H1 (cell line): Measurements from ENCODE around the gene WFDC1. TPM values are rescaled to one million over a fixed set of nuclear protein-coding genes. Genes with fewer than 3 reads are reported as not detected.

Source experiments
- BRCA1 ChIP-seq: IDR thresholded peaks from 2 replicates; pipeline ENCODE4 v1.6.1; 2012; ENCODE audit warnings: low read depth, low read length, improper control_type of control experiment
- CBX5 ChIP-seq: fragments of 300-800, 300-1000 bp; sonication (generic); IDR thresholded peaks from 2 replicates; pipeline ENCODE4 v1.7.1; 2016; ENCODE audit warnings: antibody characterized with exemption, low read length, low read depth
- FOSL1 ChIP-seq: IDR thresholded peaks from 2 replicates; pipeline ENCODE4 v1.6.1; 2011; ENCODE audit warnings: mild to moderate bottlenecking, low read depth, low read length, moderate library complexity; ENCODE audit not compliant: insufficient read depth
- GABPA ChIP-seq: IDR thresholded peaks from 2 replicates; pipeline ENCODE4 v1.6.1; 2011; ENCODE audit warnings: mild to moderate bottlenecking, low read length, moderate library complexity, borderline replicate concordance; ENCODE audit not compliant: insufficient read depth
- HDAC6 ChIP-seq: IDR thresholded peaks from one replicate; pipeline ENCODE4 v1.7.1; 2012; ENCODE audit warnings: low read depth, mild to moderate bottlenecking, inconsistent platforms, low read length, moderate library complexity
- RAD21 ChIP-seq, 2 experiments: IDR thresholded peaks in 1 of 2; conservative IDR thresholded peaks in 1 of 2; 2 replicates each; pipeline ENCODE4 v1.6.1; 2011; ENCODE audit warnings: low read depth in 2 of 2, low read length in 2 of 2, improper control_type of control experiment in 1 of 2, inconsistent platforms in 1 of 2, mild to moderate bottlenecking in 1 of 2, moderate library complexity in 1 of 2
- RBBP5 ChIP-seq: IDR thresholded peaks from 2 replicates; pipeline ENCODE4 v1.7.1; 2012; ENCODE audit warnings: low read depth, mild to moderate bottlenecking, inconsistent platforms, low read length, moderate library complexity, borderline replicate concordance
- SAP30 ChIP-seq: fragments of 300-600 bp; sonication (generic); IDR thresholded peaks from 2 replicates; pipeline ENCODE4 v1.7.1; 2012; ENCODE audit warnings: low read length, moderate library complexity, mild to moderate bottlenecking, inconsistent platforms; ENCODE audit not compliant: insufficient read depth, insufficient replicate concordance
- TEAD4 ChIP-seq: IDR thresholded peaks from 2 replicates; pipeline ENCODE4 v1.6.1; 2012; ENCODE audit warnings: low read depth, low read length, inconsistent platforms, mixed read lengths
- polyA plus RNA-seq, 7 experiments: library from polyadenylated mRNA; depleted of rRNA in 3 of 7; stranded (reverse) in 5 of 7; unstranded in 2 of 7; fragments of >200 nt in 5 of 7; fragments of 200-250 nt in 2 of 7; gene quantifications; 1 replicate in 5 of 7; 2 replicates in 1 of 7; 4 replicates in 1 of 7; pipeline versions ENCODE4 v1.2.1 to v1.2.3, GENCODE V29; 2011 to 2013; ENCODE audit warnings: missing spikeins in 2 of 7, mixed read lengths in 2 of 7
- total RNA-seq: library from RNA; stranded (reverse); fragmentation: NEBNext Ultra II Directional; extraction: Animal tissue kit (Norgen Biotek cat#: 25700); gene quantifications from 2 replicates; pipeline ENCODE4 v1.2.1, GENCODE V29; 2021
- TF ChIP-seq, protein P1 (sequence below): fragments of 300-600 bp; sonication (generic); IDR thresholded peaks from 2 replicates; pipeline ENCODE4 v1.7.1; 2012; ENCODE audit warnings: low read length, moderate library complexity, mild to moderate bottlenecking, inconsistent platforms; ENCODE audit not compliant: insufficient replicate concordance

The WFDC1 gene
- total and polyA plus RNA-seq, 2 of the 8 experiments (the other 6 are each of a cell fraction or from before 2014, with no cell fraction given) = 0.70 to 1.1 TPM

DNA sequence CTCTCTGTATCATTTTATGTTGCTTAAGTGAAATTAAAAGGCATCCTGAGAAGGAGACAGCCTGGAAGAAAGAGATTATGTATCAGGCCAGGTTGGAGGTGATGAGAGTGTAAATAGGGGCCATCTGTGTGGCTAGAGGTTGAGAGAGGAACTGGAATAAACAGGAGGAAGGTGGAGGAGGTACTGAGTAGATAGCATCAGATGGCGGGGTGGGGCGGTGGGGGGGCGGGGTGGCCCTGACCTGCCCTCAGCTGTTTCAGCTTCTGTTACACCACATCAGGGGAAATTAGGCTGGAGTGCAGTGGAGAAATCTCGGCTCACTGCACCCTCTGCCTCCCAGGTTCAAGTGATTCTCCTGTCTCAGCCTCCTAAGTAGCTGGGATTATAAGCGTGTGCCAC lies 48.0 kb upstream of the WFDC1 start (continued):
- TF ChIP-seq, protein P1, sequence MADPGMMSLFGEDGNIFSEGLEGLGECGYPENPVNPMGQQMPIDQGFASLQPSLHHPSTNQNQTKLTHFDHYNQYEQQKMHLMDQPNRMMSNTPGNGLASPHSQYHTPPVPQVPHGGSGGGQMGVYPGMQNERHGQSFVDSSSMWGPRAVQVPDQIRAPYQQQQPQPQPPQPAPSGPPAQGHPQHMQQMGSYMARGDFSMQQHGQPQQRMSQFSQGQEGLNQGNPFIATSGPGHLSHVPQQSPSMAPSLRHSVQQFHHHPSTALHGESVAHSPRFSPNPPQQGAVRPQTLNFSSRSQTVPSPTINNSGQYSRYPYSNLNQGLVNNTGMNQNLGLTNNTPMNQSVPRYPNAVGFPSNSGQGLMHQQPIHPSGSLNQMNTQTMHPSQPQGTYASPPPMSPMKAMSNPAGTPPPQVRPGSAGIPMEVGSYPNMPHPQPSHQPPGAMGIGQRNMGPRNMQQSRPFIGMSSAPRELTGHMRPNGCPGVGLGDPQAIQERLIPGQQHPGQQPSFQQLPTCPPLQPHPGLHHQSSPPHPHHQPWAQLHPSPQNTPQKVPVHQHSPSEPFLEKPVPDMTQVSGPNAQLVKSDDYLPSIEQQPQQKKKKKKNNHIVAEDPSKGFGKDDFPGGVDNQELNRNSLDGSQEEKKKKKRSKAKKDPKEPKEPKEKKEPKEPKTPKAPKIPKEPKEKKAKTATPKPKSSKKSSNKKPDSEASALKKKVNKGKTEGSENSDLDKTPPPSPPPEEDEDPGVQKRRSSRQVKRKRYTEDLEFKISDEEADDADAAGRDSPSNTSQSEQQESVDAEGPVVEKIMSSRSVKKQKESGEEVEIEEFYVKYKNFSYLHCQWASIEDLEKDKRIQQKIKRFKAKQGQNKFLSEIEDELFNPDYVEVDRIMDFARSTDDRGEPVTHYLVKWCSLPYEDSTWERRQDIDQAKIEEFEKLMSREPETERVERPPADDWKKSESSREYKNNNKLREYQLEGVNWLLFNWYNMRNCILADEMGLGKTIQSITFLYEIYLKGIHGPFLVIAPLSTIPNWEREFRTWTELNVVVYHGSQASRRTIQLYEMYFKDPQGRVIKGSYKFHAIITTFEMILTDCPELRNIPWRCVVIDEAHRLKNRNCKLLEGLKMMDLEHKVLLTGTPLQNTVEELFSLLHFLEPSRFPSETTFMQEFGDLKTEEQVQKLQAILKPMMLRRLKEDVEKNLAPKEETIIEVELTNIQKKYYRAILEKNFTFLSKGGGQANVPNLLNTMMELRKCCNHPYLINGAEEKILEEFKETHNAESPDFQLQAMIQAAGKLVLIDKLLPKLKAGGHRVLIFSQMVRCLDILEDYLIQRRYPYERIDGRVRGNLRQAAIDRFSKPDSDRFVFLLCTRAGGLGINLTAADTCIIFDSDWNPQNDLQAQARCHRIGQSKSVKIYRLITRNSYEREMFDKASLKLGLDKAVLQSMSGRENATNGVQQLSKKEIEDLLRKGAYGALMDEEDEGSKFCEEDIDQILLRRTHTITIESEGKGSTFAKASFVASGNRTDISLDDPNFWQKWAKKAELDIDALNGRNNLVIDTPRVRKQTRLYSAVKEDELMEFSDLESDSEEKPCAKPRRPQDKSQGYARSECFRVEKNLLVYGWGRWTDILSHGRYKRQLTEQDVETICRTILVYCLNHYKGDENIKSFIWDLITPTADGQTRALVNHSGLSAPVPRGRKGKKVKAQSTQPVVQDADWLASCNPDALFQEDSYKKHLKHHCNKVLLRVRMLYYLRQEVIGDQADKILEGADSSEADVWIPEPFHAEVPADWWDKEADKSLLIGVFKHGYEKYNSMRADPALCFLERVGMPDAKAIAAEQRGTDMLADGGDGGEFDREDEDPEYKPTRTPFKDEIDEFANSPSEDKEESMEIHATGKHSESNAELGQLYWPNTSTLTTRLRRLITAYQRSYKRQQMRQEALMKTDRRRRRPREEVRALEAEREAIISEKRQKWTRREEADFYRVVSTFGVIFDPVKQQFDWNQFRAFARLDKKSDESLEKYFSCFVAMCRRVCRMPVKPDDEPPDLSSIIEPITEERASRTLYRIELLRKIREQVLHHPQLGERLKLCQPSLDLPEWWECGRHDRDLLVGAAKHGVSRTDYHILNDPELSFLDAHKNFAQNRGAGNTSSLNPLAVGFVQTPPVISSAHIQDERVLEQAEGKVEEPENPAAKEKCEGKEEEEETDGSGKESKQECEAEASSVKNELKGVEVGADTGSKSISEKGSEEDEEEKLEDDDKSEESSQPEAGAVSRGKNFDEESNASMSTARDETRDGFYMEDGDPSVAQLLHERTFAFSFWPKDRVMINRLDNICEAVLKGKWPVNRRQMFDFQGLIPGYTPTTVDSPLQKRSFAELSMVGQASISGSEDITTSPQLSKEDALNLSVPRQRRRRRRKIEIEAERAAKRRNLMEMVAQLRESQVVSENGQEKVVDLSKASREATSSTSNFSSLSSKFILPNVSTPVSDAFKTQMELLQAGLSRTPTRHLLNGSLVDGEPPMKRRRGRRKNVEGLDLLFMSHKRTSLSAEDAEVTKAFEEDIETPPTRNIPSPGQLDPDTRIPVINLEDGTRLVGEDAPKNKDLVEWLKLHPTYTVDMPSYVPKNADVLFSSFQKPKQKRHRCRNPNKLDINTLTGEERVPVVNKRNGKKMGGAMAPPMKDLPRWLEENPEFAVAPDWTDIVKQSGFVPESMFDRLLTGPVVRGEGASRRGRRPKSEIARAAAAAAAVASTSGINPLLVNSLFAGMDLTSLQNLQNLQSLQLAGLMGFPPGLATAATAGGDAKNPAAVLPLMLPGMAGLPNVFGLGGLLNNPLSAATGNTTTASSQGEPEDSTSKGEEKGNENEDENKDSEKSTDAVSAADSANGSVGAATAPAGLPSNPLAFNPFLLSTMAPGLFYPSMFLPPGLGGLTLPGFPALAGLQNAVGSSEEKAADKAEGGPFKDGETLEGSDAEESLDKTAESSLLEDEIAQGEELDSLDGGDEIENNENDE = no peak
- TF ChIP-seq RBBP5 (no peak), CBX5 (no peak), FOSL1 (no peak), BRCA1 (no peak), GABPA (no peak), HDAC6 (no peak), RAD21 (IDR thresholded peaks at IDR 0.05 in 1 of 2, conservative IDR thresholded peaks at IDR 0.05 in 1 of 2; ENCODE audit: low read depth in 2 of 2, low read length in 2 of 2) (no peak), TEAD4 (no peak), SAP30 (no peak)
